Activated CD4-positive, alpha-beta T cell treated with anti-CD3 and anti-CD28 coated beads, Interleukin-2, Interleukin-6, amounts not matched to agents 100 ng/mL and 50 ng/mL, durations not matched to agents 16 hours and 8 hours (primary cell): ENCODE data around the gene AGPS.
"Not testable (repeated sequence)": the region's sequence is repeated elsewhere in the genome, so short reads cannot be mapped to it uniquely, and the experiment has no call there.

Experiments used
- DNase-seq: peaks from one replicate; pipeline ENCODE4 v3.0.0-alpha.2; 2020

The AGPS gene

GRCh38 chr2:177391822-177392372, 676 bp upstream of the AGPS start:
- DNase-seq: no peak

- DNase-seq: peak; percentile 30
These were observed 706 bp downstream of the AGPS start for GRCh38 chr2:177393203-177393755.

- no peak for DNase-seq
These were observed 1.4 kb downstream of the AGPS start for GRCh38 chr2:177393824-177394593.

GRCh38 chr2:177394594-177394973, 2.0 kb downstream of the AGPS start:
- DNase-seq: peak; percentile 23

GRCh38 chr2:177395351-177396065, 2.9 kb downstream of the AGPS start:
- no peak for DNase-seq

GRCh38 chr2:177396703-177397460, 4.3 kb downstream of the AGPS start:
- no peak for DNase-seq

GRCh38 chr2:177397481-177398289, 5.1 kb downstream of the AGPS start:
- peak; percentile 55 for DNase-seq

GRCh38 chr2:177398290-177398683, 5.7 kb downstream of the AGPS start:
- no peak for DNase-seq

GRCh38 chr2:177398791-177399190, 6.2 kb downstream of the AGPS start:
- DNase-seq: no peak

GRCh38 chr2:177399376-177399775, 6.8 kb downstream of the AGPS start:
- no peak for DNase-seq

GRCh38 chr2:177400337-177400923, 7.9 kb downstream of the AGPS start:
- no peak for DNase-seq

- no peak for DNase-seq
These were observed 9.5 kb downstream of the AGPS start for GRCh38 chr2:177402096-177402495.

- DNase-seq: no peak
These were observed 11.3 kb downstream of the AGPS start for GRCh38 chr2:177403838-177404237.

- DNase-seq: no peak
These were observed 11.7 kb downstream of the AGPS start for GRCh38 chr2:177404243-177404642.

- no peak for DNase-seq
These were observed 12.6 kb downstream of the AGPS start for GRCh38 chr2:177405029-177405692.

GRCh38 chr2:177406182-177406581, 13.6 kb downstream of the AGPS start:
- DNase-seq: no peak

- DNase-seq: no peak
These were observed 14.5 kb downstream of the AGPS start for GRCh38 chr2:177407031-177407430.

GRCh38 chr2:177410629-177411028, 18.1 kb downstream of the AGPS start:
- not testable (repeated sequence) for DNase-seq

GRCh38 chr2:177413703-177414102, 21.1 kb downstream of the AGPS start:
- no peak for DNase-seq

GRCh38 chr2:177419274-177419673, 26.7 kb downstream of the AGPS start:
- DNase-seq: no peak

- no peak for DNase-seq
These were observed 29.7 kb downstream of the AGPS start for GRCh38 chr2:177422271-177422670.
